Stimulated activated naive CD8-positive, alpha-beta T cell treated with anti-CD3 and anti-CD28 coated beads, Interleukin-15, Interleukin-2, amounts not matched to agents 100 ng/mL and 50 ng/mL, for 24 hours (primary cell): Measurements from ENCODE around the gene KRT38.

Source experiments
- H3K27ac Mint-ChIP-seq: one replicate; pipeline ENCODE4 v1.8.0; 2021; ENCODE audit warnings: mild to moderate bottlenecking, mixed read lengths
- H3K27me3 Mint-ChIP-seq: one replicate; pipeline ENCODE4 v1.8.0; 2021; ENCODE audit warnings: mixed read lengths
- H3K36me3 Mint-ChIP-seq: one replicate; pipeline ENCODE4 v1.8.0; 2021; ENCODE audit warnings: low read depth, mixed read lengths
- H3K4me1 Mint-ChIP-seq: one replicate; pipeline ENCODE4 v1.8.0; 2021; ENCODE audit warnings: low read depth, mixed read lengths
- H3K4me3 Mint-ChIP-seq: one replicate; pipeline ENCODE4 v1.8.0; 2021; ENCODE audit warnings: mild to moderate bottlenecking, mixed read lengths
- H3K9me3 Mint-ChIP-seq: one replicate; pipeline ENCODE4 v1.8.0; 2021; ENCODE audit warnings: mixed read lengths

The KRT38 gene

GRCh38 chr17:41440531-41441033 lies at the start of gene KRT38:
Gene KRT38, minus strand, starts transcription at chr17:41440983. Its CDS starts 62 bp downstream, at chr17:41440921.
- peaks cover 11% of the 10 kb centered on the region for H3K27me3 Mint-ChIP-seq
- H3K4me1 Mint-ChIP-seq = no peaks in the 10 kb centered on the region
- H3K27ac Mint-ChIP-seq = no peak within 1 kb of the TSS
- no peaks in the 10 kb centered on the region for H3K36me3 Mint-ChIP-seq
- no peak within 1 kb of the TSS for H3K4me3 Mint-ChIP-seq
- no peaks in the 10 kb centered on the region for H3K9me3 Mint-ChIP-seq

- no peaks in the 10 kb centered on the region for H3K9me3 Mint-ChIP-seq
- H3K4me3 Mint-ChIP-seq = no peak within 1 kb of the TSS
- H3K27ac Mint-ChIP-seq = no peak within 1 kb of the TSS
- H3K27me3 Mint-ChIP-seq = no peaks in the 10 kb centered on the region
- H3K4me1 Mint-ChIP-seq = no peaks in the 10 kb centered on the region
- H3K36me3 Mint-ChIP-seq = no peaks in the 10 kb centered on the region
These were observed 48.7 kb upstream of the KRT38 start, which contains the start of gene KRT36 for GRCh38 chr17:41489531-41489930. Gene KRT36, minus strand, starts transcription at chr17:41489910. Its CDS starts 46 bp downstream, at chr17:41489864.

GRCh38 chr17:41486809-41487530 lies 46.2 kb upstream of the KRT38 start:
- H3K27ac Mint-ChIP-seq = no peak overlapping the region
- H3K4me3 Mint-ChIP-seq = no peak overlapping the region
- no peaks in the 10 kb centered on the region for H3K4me1 Mint-ChIP-seq

GRCh38 chr17:41486316-41486715 lies 45.5 kb upstream of the KRT38 start:
- no peaks in the 10 kb centered on the region for H3K27me3 Mint-ChIP-seq
- no peaks in the 10 kb centered on the region for H3K36me3 Mint-ChIP-seq
- H3K27ac Mint-ChIP-seq = no peak overlapping the region
- no peaks in the 10 kb centered on the region for H3K9me3 Mint-ChIP-seq
- H3K4me3 Mint-ChIP-seq = no peak overlapping the region
- no peaks in the 10 kb centered on the region for H3K4me1 Mint-ChIP-seq

More at GRCh38 chr17:41486809-41487530, 46.2 kb upstream of the KRT38 start:
- Mint-ChIP-seq H3K36me3 (no peaks in the 10 kb centered on the region), H3K9me3 (no peaks in the 10 kb centered on the region), H3K27me3 (no peaks in the 10 kb centered on the region)

GRCh38 chr17:41484920-41485904 lies 44.4 kb upstream of the KRT38 start:
- Mint-ChIP-seq H3K36me3 (no peaks in the 10 kb centered on the region), H3K27me3 (no peaks in the 10 kb centered on the region), H3K9me3 (no peaks in the 10 kb centered on the region), H3K4me1 (no peaks in the 10 kb centered on the region), H3K27ac (no peak overlapping the region), H3K4me3 (no peak overlapping the region)

- Mint-ChIP-seq H3K27ac (no peak overlapping the region), H3K4me1 (no peaks in the 10 kb centered on the region), H3K36me3 (no peaks in the 10 kb centered on the region), H3K4me3 (no peak overlapping the region), H3K9me3 (no peaks in the 10 kb centered on the region), H3K27me3 (no peaks in the 10 kb centered on the region)
These were observed 43.4 kb upstream of the KRT38 start for GRCh38 chr17:41483991-41484826.

- Mint-ChIP-seq H3K9me3 (no peaks in the 10 kb centered on the region), H3K36me3 (no peaks in the 10 kb centered on the region), H3K27me3 (no peaks in the 10 kb centered on the region), H3K4me1 (no peaks in the 10 kb centered on the region), H3K4me3 (no peak overlapping the region), H3K27ac (no peak overlapping the region)
These were observed 42.7 kb upstream of the KRT38 start for GRCh38 chr17:41483531-41483930.

- Mint-ChIP-seq H3K27me3 (no peaks in the 10 kb centered on the region), H3K4me1 (no peaks in the 10 kb centered on the region), H3K4me3 (no peak within 1 kb of the TSS), H3K9me3 (no peaks in the 10 kb centered on the region), H3K36me3 (no peaks in the 10 kb centered on the region), H3K27ac (no peak within 1 kb of the TSS)
These were observed 40.3 kb upstream of the KRT38 start, which contains the start of gene KRT35 for GRCh38 chr17:41481036-41481435. Gene KRT35, minus strand, starts transcription at chr17:41481151. Its CDS starts 54 bp downstream, at chr17:41481097.

GRCh38 chr17:41480581-41480980 lies 39.8 kb upstream of the KRT38 start:
- no peaks in the 10 kb centered on the region for H3K9me3 Mint-ChIP-seq
- H3K36me3 Mint-ChIP-seq = no peaks in the 10 kb centered on the region
- H3K27me3 Mint-ChIP-seq = no peaks in the 10 kb centered on the region
- H3K27ac Mint-ChIP-seq = no peak overlapping the region
- no peak overlapping the region for H3K4me3 Mint-ChIP-seq
- no peaks in the 10 kb centered on the region for H3K4me1 Mint-ChIP-seq

GRCh38 chr17:41480136-41480535 lies 39.4 kb upstream of the KRT38 start:
- Mint-ChIP-seq H3K27ac (no peak overlapping the region), H3K4me1 (no peaks in the 10 kb centered on the region), H3K9me3 (no peaks in the 10 kb centered on the region), H3K27me3 (no peaks in the 10 kb centered on the region), H3K36me3 (no peaks in the 10 kb centered on the region), H3K4me3 (no peak overlapping the region)

GRCh38 chr17:41478237-41478636 lies 37.5 kb upstream of the KRT38 start:
- H3K4me1 Mint-ChIP-seq = no peaks in the 10 kb centered on the region
- no peaks in the 10 kb centered on the region for H3K27me3 Mint-ChIP-seq
- H3K9me3 Mint-ChIP-seq = no peaks in the 10 kb centered on the region
- no peak overlapping the region for H3K27ac Mint-ChIP-seq
- H3K36me3 Mint-ChIP-seq = no peaks in the 10 kb centered on the region
- H3K4me3 Mint-ChIP-seq = no peak overlapping the region

- Mint-ChIP-seq H3K36me3 (no peaks in the 10 kb centered on the region), H3K4me1 (no peaks in the 10 kb centered on the region), H3K27ac (no peak overlapping the region), H3K9me3 (peaks cover 3% of the 10 kb centered on the region), H3K27me3 (no peaks in the 10 kb centered on the region), H3K4me3 (no peak overlapping the region)
These were observed 36.4 kb upstream of the KRT38 start for GRCh38 chr17:41476866-41477815.

- peaks cover 3% of the 10 kb centered on the region for H3K9me3 Mint-ChIP-seq
- no peaks in the 10 kb centered on the region for H3K4me1 Mint-ChIP-seq
- no peak overlapping the region for H3K27ac Mint-ChIP-seq
- no peak overlapping the region for H3K4me3 Mint-ChIP-seq
- H3K36me3 Mint-ChIP-seq = no peaks in the 10 kb centered on the region
- no peaks in the 10 kb centered on the region for H3K27me3 Mint-ChIP-seq
These were observed 34.6 kb upstream of the KRT38 start for GRCh38 chr17:41475421-41475820.
